Fibroblast of lung (primary cell): ENCODE measurements around the gene STKLD1.

Experiments used
- EZH2 ChIP-seq: IDR thresholded peaks from 2 replicates; pipeline ENCODE4 v1.5.1; 2012; ENCODE audit warnings: low read length, control low read depth, mild to moderate bottlenecking; ENCODE audit errors: missing control alignments
- TF ChIP-seq, protein P1 (sequence below), 2 donors: IDR thresholded peaks in 1 of 2; conservative IDR thresholded peaks in 1 of 2; 1 replicate in 1 of 2; 2 replicates in 1 of 2; pipeline ENCODE4 v1.5.1; 2011 to 2012; ENCODE audit warnings: low read length in 2 of 2, control low read depth in 1 of 2, inconsistent platforms in 1 of 2, low read depth in 1 of 2, mild to moderate bottlenecking in 1 of 2

DNA sequence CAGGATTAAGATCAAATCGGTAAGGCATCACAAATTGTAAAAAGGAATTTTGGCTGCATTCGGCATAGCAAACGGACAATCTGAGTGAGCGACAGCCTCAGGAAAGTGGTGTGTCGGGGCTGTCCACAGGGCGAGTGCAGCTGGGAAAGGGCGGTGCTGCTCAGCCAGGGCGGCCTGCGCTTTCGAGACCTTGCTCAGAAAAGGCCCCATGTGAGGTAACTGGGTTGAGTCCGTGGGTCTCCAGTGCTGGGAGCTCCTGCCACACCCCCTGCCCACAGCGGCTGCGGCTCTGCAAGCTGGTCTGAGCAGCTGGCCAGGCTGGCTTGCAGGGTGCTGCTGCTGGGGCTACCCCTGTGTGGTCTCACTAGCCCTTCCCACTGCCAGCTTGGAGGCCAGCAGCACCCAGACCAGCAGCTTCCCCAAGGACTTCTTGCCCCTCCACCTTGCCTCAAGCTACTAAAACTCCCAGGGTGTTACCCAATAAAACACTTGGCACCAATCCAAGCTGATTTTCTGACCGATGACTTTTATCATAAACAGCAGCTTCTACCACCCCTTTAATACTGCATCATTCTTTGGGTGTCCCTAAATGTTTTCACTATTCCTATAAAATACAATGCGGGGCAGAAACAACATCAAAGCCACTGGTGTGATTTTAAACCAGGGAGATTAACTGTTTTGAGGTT, 13.7 kb upstream of the STKLD1 start:
- TF ChIP-seq, protein P1, sequence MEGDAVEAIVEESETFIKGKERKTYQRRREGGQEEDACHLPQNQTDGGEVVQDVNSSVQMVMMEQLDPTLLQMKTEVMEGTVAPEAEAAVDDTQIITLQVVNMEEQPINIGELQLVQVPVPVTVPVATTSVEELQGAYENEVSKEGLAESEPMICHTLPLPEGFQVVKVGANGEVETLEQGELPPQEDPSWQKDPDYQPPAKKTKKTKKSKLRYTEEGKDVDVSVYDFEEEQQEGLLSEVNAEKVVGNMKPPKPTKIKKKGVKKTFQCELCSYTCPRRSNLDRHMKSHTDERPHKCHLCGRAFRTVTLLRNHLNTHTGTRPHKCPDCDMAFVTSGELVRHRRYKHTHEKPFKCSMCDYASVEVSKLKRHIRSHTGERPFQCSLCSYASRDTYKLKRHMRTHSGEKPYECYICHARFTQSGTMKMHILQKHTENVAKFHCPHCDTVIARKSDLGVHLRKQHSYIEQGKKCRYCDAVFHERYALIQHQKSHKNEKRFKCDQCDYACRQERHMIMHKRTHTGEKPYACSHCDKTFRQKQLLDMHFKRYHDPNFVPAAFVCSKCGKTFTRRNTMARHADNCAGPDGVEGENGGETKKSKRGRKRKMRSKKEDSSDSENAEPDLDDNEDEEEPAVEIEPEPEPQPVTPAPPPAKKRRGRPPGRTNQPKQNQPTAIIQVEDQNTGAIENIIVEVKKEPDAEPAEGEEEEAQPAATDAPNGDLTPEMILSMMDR (conservative IDR thresholded peaks at IDR 0.05 in 1 of 2, IDR thresholded peaks at IDR 0.05 in 1 of 2; ENCODE audit: low read depth in 1 of 2, low read length in 2 of 2) = no peak
- no peak for TF ChIP-seq EZH2
